Parietal lobe (tissue), 1 donor: ENCODE measurements around the gene RSAD2. TPM values are rescaled to one million over a fixed set of nuclear protein-coding genes. Genes with fewer than 3 reads are reported as not detected.

ENCODE experiments used
- total RNA-seq: library from RNA; depleted of rRNA; stranded (reverse); fragments of >200 nt; gene quantifications from one replicate; pipeline ENCODE4 v1.2.3, GENCODE V29; 2014

Gene RSAD2, protein sequence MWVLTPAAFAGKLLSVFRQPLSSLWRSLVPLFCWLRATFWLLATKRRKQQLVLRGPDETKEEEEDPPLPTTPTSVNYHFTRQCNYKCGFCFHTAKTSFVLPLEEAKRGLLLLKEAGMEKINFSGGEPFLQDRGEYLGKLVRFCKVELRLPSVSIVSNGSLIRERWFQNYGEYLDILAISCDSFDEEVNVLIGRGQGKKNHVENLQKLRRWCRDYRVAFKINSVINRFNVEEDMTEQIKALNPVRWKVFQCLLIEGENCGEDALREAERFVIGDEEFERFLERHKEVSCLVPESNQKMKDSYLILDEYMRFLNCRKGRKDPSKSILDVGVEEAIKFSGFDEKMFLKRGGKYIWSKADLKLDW
- 5.9 TPM for total RNA-seq

DNA sequence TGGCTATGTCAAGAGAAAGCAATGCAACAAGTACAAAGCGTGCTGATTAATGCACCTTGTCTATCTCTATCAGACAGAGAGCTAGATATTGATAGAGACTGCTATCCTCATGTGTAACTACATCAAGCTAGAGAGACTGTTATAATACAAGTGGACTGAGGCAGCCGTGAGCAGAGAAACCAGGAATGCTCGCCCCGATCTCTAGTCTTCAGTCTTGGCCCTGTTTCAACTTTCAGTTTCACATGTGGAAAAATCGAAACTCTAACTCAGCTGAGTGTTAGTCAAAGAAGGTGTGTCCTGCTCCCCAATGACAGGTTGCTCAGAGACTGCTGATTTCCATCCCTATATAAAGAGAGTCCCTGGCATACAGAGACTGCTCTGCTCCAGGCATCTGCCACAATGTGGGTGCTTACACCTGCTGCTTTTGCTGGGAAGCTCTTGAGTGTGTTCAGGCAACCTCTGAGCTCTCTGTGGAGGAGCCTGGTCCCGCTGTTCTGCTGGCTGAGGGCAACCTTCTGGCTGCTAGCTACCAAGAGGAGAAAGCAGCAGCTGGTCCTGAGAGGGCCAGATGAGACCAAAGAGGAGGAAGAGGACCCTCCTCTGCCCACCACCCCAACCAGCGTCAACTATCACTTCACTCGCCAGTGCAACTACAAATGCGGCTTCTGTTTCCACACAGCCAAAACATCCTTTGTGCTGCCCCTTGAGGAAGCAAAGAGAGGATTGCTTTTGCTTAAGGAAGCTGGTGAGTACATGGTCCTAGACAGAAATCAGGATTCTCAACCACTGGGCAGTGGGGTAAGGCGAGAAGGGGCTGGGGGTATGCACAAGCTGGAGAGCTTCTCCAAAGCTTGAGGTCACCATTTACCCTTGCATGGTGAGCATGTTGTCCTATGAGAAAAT lies at the start of gene RSAD2:
TSS of gene RSAD2 (plus strand) at position 376 of the 903 bp plus-strand sequence. CDS start at position 400, 24 bp downstream.

DNA sequence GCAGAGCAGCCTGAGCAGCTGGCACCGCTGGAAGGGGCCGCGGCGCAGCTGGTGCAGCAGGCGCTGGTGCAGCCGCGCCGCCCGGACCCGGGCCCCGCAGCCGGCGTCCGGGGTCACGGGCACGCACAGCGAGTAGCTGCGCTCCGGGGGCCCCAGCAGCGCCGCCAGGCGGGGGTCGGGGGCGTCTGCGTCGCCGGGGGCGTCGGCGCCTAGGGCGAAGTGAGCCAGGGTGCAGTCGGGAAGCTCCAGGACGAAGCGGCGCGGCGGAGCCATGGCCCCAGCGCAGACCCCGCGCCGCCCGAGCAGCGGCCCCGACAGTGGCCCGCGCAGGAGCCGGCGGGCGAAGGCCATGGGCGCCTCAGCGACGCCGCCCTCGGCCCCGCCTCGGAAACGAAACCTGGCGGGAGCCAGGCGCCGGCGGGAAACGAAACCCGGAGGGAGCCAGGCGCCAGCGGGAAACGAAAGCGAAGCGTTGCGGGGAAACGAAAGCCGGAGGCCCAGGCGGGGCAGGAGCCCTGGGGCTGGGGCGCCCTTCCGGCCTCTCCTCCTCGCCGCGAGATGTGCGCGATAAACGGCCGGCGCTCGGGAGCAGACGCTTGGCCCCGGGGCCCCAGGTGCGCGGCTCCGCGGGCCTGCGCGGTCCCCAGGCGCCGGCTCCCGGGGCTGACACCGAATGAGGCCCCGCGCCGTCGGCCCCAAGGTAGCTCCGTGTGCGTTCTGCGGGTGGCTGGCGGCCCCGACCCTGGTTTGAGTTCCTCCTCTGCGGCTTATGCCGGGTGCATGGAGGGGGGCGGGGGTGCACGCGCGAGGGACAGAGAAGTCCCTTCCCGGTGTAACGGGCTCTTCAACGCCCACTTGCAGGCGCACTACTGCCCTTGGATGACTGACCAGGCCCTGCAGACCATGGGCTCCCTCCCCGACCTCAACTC lies 12.0 kb upstream of the RSAD2 start, which contains the start of gene CMPK2:
TSS of gene CMPK2 (minus strand) at position 562 of the 929 bp plus-strand sequence. CDS start at position 351, 211 bp downstream.

DNA sequence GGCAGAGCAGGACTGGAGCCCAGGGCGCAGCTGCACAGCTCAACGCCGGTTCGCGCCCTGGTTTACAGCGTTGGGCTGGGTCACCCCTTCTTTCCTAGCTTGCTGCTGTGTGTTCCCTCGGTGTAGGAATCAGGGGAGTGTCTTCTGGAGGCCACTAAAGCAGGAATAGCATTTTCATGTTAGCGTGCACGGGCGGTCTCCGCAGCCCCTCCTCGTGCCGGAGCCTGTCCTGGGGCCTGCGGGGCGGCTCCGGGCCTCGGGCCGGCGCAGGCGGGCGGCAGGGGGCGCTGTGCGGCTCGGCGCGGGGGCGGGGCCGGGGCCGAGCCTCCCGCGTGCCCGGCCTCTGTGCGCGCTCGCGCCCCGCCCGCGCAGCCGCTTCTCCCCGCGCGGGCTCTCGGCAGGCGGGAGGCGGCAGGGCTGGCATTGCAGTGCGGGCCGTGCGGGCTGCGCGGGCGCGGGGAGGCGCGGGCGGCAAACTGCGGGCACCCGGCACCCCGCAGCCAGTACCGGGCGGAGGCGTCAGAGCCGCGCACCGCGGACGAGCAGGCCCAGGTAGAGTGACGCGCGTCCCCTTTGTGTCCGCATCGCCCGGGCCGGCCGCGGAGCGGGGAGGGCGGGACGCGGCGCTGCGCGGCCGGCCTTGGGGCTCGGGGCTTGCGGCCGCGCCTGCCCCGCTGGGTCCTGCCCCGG lies 39.6 kb downstream of the RSAD2 start, which contains the start of gene RNF144A:
TSS of gene RNF144A (plus strand) at position 342 of the 690 bp plus-strand sequence. CDS start 79,515 bp downstream, outside the sequence.

Other genes with a start within 250 kb of the RSAD2 start
- 8.1 TPM for gene CMPK2, start 11.9 kb upstream of the RSAD2 start, total RNA-seq
- gene RNF144A, start 39.6 kb downstream of the RSAD2 start, total RNA-seq, result 62.0 TPM